Measurements from ENCODE around the gene FAR2. TPM values are rescaled to one million over a fixed set of nuclear protein-coding genes. Genes with fewer than 3 reads are reported as not detected.
A peak's percentile ranks its signal among the peaks of the same experiment; 100 is the strongest.

The FAR2 gene
- total and polyA plus RNA-seq, 4 donors, result 7.1 to 14.4 (median 11.2) TPM

GRCh38 chr12:29239336-29239735, 90.3 kb downstream of the FAR2 start:
- DNase-seq (no peak), ATAC-seq (ENCODE audit: insufficient read depth, low FRiP score) (no peak)
- Histone ChIP-seq H3K27ac (ENCODE audit: low read depth in 1 of 2, low read length in 1 of 2) (no peak overlapping the region), H3K4me1 (ENCODE audit: control insufficient read depth in 5 of 5, insufficient read depth in 5 of 5, low read length in 5 of 5) (peaks cover 0 to 9% (median 5%) of the 10 kb centered on the region in 5 donors), H3K36me3 (ENCODE audit: control insufficient read depth in 4 of 4, insufficient read depth in 4 of 4, low read length in 4 of 4) (no peaks in the 10 kb centered on the region), H3K9me3 (ENCODE audit: control insufficient read depth in 4 of 4, insufficient read depth in 3 of 4, low read length in 3 of 4) (no peaks in the 10 kb centered on the region), H3K27me3 (ENCODE audit: control insufficient read depth in 3 of 3, insufficient read depth in 3 of 3, low read length in 2 of 3) (no peaks in the 10 kb centered on the region), H3K9ac (ENCODE audit: insufficient read depth in 1 of 2, low read length in 2 of 2) (no peak overlapping the region), H3K4me3 (no peak overlapping the region)
- TF ChIP-seq CTCF (IDR thresholded peaks at IDR 0.05; ENCODE audit: control extremely low read depth, extremely low read depth), result no peak
- 73 to 75% methylated on average over 1 of the region's 1 CpG for WGBS, 2 donors

- Histone ChIP-seq H3K27ac (ENCODE audit: low read depth in 1 of 2, low read length in 1 of 2) (no peak overlapping the region), H3K27me3 (ENCODE audit: control insufficient read depth in 3 of 3, insufficient read depth in 3 of 3, low read length in 2 of 3) (no peaks in the 10 kb centered on the region), H3K4me1 (ENCODE audit: control insufficient read depth in 5 of 5, insufficient read depth in 5 of 5, low read length in 5 of 5) (peaks cover 0 to 9% (median 5%) of the 10 kb centered on the region in 5 donors), H3K36me3 (ENCODE audit: control insufficient read depth in 4 of 4, insufficient read depth in 4 of 4, low read length in 4 of 4) (no peaks in the 10 kb centered on the region), H3K9ac (ENCODE audit: insufficient read depth in 1 of 2, low read length in 2 of 2) (no peak overlapping the region), H3K4me3 (no peak overlapping the region), H3K9me3 (ENCODE audit: control insufficient read depth in 4 of 4, insufficient read depth in 3 of 4, low read length in 3 of 4) (no peaks in the 10 kb centered on the region)
- DNase-seq (peak; percentile 17 to 48 (median 26)), ATAC-seq (ENCODE audit: insufficient read depth, low FRiP score) (no peak)
- WGBS, 2 donors, result 75 to 86% methylated on average over 2 of the region's 2 CpGs
- no peak for TF ChIP-seq CTCF (IDR thresholded peaks at IDR 0.05; ENCODE audit: control extremely low read depth, extremely low read depth)
Observed at GRCh38 chr12:29240441-29240840, 91.4 kb downstream of the FAR2 start.

GRCh38 chr12:29241821-29242591, 92.9 kb downstream of the FAR2 start:
- no peaks in the 10 kb centered on the region for H3K36me3 ChIP-seq (ENCODE audit: control insufficient read depth in 4 of 4, insufficient read depth in 4 of 4, low read length in 4 of 4)
- no peaks in the 10 kb centered on the region for H3K27me3 ChIP-seq (ENCODE audit: control insufficient read depth in 3 of 3, insufficient read depth in 3 of 3, low read length in 2 of 3)
- H3K4me1 ChIP-seq (ENCODE audit: control insufficient read depth in 5 of 5, insufficient read depth in 5 of 5, low read length in 5 of 5), result peaks cover 0 to 9% (median 5%) of the 10 kb centered on the region in 5 donors
- no peaks in the 10 kb centered on the region for H3K9me3 ChIP-seq (ENCODE audit: control insufficient read depth in 4 of 4, insufficient read depth in 3 of 4, low read length in 3 of 4)
- DNase-seq (peak; percentile 14 to 67 (median 53)), ATAC-seq (ENCODE audit: insufficient read depth, low FRiP score) (peak; percentile 94)
- H3K9ac ChIP-seq (ENCODE audit: insufficient read depth in 1 of 2, low read length in 2 of 2), result peak overlapping the region in 1 of 2 donors; percentile 0
- peak overlapping the region; percentile 43 to 86 for H3K27ac ChIP-seq (ENCODE audit: low read depth in 1 of 2, low read length in 1 of 2)
- H3K4me3 ChIP-seq, result no peak overlapping the region
- WGBS, 2 donors, result 21 to 24% methylated on average over 7 of the region's 7 CpGs
- no peak for TF ChIP-seq CTCF (IDR thresholded peaks at IDR 0.05; ENCODE audit: control extremely low read depth, extremely low read depth)

Measured in lung (tissue), 12 donors.